ENCODE measurements around the gene ZBTB1.
"Not testable (repeated sequence)": the region's sequence is repeated elsewhere in the genome, so short reads cannot be mapped to it uniquely, and the experiment has no call there.

ZBTB1 gene

GRCh38 chr14:64516969-64517368 is 12.4 kb downstream of the ZBTB1 start:
- DNase-seq (ENCODE audit: extremely low read depth, low read depth), result no peak
- TF ChIP-seq CTCF (IDR thresholded peaks at IDR 0.05; ENCODE audit: low read depth, low read length), result no peak

GRCh38 chr14:64517667-64518066 is 13.1 kb downstream of the ZBTB1 start:
- DNase-seq (ENCODE audit: extremely low read depth, low read depth), result not testable (repeated sequence)

- TF ChIP-seq CTCF (IDR thresholded peaks at IDR 0.05; ENCODE audit: low read depth, low read length), result no peak
- no peak for DNase-seq (ENCODE audit: extremely low read depth, low read depth)
Observed at GRCh38 chr14:64518229-64518628, 13.7 kb downstream of the ZBTB1 start.

- no peak for DNase-seq (ENCODE audit: extremely low read depth, low read depth)
- no peak for TF ChIP-seq CTCF (IDR thresholded peaks at IDR 0.05; ENCODE audit: low read depth, low read length)
Observed at GRCh38 chr14:64520699-64521098, 16.1 kb downstream of the ZBTB1 start.

GRCh38 chr14:64522591-64523355 is 18.2 kb downstream of the ZBTB1 start:
- DNase-seq (ENCODE audit: extremely low read depth, low read depth), result no peak
- no peak for TF ChIP-seq CTCF (IDR thresholded peaks at IDR 0.05; ENCODE audit: low read depth, low read length)

- no peak for DNase-seq (ENCODE audit: extremely low read depth, low read depth)
- TF ChIP-seq CTCF (IDR thresholded peaks at IDR 0.05; ENCODE audit: low read depth, low read length), result no peak
Observed at GRCh38 chr14:64525354-64525753, 20.8 kb downstream of the ZBTB1 start.

- no peak for DNase-seq (ENCODE audit: extremely low read depth, low read depth)
- TF ChIP-seq CTCF (IDR thresholded peaks at IDR 0.05; ENCODE audit: low read depth, low read length), result no peak
Observed at GRCh38 chr14:64531567-64531966, 27.0 kb downstream of the ZBTB1 start.
